ENCODE data around the gene SCGN.

- TF ChIP-seq CTCF (conservative IDR thresholded peaks at IDR 0.05) (no peak), EZH2 (IDR thresholded peaks at IDR 0.05; ENCODE audit: low read depth) (no peak)
Observed at GRCh38 chr6:25676775-25677174, 24.8 kb downstream of the SCGN start.

Data from PC-9 (cell line).